ENCODE data around the gene CDK18. TPM values are rescaled to one million over a fixed set of nuclear protein-coding genes. Genes with fewer than 3 reads are reported as not detected.

CDK18 gene
- total RNA-seq, 2 donors from 2014 or later, result 32.6 to 39.2 TPM

- DNase-seq (no peak), ATAC-seq (peak; percentile 59)
- intact Hi-C loops (cut with DNase I, micrococcal nuclease), result no loop called here
These were observed 70.9 kb downstream of the CDK18 start for GRCh38 chr1:205575294-205575885.

GRCh38 chr1:205576011-205576410, 71.5 kb downstream of the CDK18 start:
- intact Hi-C loops (cut with DNase I, micrococcal nuclease), result no loop called here
- no peak for DNase-seq
- no peak for ATAC-seq

DNA sequence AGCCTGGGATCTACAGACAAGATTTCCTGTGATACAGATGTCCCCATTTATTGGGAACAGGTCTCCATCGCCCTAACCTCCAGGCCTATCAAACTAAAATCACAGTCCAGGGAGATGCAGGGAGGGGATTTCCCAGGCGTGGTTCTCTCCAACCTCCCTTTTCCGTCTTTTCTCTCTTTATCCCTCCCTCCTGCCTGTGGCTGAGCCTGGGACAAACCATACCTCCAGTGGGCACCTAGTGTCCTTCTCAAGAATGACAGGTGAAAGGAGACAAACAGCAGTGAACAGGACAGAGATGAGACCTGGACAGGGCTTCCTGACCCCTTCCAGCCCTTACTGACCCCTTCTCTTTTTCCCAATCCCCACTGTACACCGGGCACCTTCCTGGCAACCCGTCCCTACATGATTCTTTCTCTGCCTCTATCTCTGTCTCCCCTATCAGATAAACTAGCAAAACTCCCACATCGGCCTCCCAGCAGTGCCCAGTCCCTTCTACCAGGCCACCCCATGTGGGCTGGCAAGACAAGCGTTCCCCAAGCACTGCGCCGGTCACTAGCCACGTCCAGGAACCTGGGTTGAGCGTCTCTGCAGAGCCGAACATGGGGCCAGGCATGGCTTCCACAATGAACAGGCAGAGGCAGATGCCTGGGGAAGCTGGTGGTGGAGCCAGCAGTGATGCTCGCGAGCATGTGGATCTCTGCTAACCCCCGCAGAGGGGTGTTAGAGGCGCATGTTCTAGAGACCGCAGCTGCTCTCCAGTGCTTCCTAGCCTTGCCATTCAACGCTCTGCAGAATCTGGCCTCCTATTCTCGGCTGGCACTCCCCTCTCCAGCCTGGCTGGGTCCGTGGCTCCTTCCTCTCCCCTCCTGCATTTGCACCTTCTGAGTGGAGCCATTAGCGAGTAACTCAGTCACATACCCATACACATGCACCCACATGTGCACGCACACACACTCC, 72.6 kb downstream of the CDK18 start:
- no peak for DNase-seq
- intact Hi-C loops (cut with DNase I, micrococcal nuclease), result no loop called here
- peak; percentile 35 for ATAC-seq

GRCh38 chr1:205577874-205578658, 73.6 kb downstream of the CDK18 start:
- no peak for ATAC-seq
- DNase-seq, result no peak
- intact Hi-C loops (cut with DNase I, micrococcal nuclease), result no loop called here

DNA sequence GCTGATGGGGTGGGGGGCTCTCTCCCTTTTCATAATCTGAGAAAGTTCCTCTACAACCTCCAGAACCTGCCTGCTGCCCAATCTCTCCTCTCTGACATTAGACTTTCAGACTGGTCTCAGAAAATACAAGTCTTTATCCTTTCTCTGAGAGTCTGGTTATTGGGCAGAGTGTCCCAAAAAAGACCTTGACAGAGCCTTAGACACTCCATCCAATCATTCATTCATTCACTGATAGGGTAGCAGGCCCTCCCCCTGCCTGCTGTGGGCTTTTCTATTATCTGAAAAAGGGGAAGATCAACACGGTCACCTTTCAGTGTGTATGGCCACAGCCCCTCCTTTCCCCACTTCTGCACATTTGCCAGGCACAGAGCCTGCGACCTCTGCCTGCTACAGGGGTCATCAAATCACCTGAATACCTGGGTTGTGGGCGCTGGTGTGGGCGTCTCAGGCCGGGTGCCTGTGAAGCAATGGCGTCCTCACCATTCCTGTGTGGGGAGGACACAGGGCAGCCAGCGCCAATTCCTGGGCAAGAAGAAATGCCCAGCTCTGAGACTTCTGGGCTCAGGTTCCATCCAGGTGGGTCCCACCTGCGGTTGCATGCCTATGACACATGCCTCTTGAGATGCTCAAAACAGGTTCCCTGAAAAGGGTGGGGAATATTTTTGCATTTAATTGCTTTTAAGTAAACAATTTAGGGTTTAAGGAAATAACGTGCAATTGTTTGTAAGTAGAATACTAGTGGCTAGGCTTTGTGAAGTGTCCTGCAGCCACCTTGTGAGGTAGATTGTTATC, 74.5 kb downstream of the CDK18 start:
- DNase-seq, result no peak
- intact Hi-C loops (cut with DNase I, micrococcal nuclease), result no loop called here
- no peak for ATAC-seq

DNA sequence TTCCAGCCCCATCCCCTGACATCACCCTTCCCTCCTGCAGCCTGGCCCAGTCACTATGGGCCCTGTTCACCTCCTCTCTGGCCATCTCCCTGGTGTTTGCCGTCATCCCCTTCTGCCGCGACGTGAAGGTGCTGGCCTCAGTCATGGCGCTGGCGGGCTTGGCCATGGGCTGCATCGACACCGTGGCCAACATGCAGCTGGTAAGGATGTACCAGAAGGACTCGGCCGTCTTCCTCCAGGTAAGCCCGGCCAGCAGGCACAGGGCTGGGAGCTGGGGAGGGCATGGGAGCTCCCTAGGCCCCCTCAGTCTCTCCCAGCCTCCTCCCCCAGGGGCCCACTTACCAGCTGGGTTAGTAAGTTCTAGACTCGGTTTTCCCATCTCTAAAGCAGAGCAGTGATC, 75.2 kb downstream of the CDK18 start:
- DNase-seq (no peak), ATAC-seq (no peak)
- intact Hi-C loops (cut with DNase I, micrococcal nuclease), result no loop called here

DNA sequence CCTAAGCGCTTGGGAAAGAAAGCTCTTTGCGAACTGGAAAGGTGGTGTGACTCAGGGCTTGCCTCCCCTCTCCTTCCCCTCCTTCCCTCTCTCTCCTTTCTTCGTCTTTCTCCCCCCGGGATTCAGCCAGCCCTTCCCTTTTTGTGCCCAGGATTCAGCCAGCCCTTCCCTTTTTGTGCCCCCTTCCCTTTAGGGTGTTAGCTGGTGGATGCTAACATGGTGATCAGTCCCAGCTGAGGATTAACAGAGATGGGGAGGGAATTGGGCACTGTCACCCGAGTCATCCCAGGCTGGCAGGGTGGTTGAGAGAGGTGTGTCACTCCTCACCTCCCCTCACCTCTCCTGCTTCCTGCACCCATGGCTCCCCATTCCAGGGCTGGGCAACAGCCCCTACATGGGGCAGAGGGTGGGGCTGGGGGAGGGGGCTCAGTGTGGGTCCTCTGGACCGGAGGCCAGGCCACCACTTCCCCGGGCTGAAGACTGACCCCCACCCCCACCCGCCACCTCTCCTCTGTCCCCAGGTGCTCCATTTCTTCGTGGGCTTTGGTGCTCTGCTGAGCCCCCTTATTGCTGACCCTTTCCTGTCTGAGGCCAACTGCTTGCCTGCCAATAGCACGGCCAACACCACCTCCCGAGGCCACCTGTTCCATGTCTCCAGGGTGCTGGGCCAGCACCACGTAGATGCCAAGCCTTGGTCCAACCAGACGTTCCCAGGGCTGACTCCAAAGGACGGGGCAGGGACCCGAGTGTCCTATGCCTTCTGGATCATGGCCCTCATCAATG, 75.9 kb downstream of the CDK18 start:
- ATAC-seq (no peak), DNase-seq (no peak)
- intact Hi-C loops (cut with DNase I, micrococcal nuclease), result no loop called here

DNA sequence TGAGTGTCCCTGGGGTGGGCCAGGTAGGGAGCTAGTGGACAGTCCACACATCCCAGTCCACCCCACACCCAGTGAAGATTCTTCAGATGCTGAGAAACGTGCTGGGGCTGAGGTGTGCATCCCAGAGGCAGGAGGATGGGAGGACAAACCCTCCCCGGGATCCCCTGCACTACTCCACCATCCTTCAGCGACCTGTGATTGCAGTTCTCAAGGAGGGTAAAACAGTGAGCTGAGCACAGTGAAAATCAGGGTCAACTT, 76.4 kb downstream of the CDK18 start:
- DNase-seq, result no peak
- intact Hi-C loops (cut with DNase I, micrococcal nuclease), result no loop called here

DNA sequence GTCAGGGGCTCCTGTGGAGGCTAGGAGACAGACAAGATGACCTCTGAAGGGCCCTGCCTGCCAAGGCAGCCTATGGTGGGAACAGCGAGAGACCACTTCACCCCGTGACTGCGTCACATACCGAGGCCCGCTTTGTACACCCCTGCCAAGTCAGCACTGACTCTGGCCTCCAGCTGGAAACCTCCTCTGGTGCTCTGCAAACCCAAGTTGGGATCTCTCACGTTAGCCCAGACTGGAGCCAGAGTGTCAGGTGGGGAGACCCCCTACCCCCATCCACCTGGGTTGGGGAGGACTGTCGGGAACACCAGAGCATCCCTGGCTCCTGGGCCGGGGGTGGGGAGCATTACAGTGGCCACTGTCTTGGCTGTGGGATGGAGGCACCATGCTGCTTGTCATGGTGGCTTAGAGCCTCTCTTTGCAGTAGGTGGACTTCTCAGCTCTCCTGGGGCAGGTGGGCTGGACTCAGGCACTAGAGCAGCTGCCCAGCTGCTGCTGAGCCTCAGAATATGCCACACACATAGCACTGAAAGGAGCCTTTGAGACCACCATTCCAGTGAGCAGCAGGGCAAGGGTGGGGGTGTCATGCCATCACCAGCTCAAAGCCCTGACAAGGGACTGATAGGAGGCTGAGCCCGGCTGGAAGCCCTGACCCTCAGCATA, 77.0 kb downstream of the CDK18 start:
- intact Hi-C loops (cut with DNase I, micrococcal nuclease), result no loop called here
- DNase-seq, result no peak
- no peak for ATAC-seq

More for the DNA sequence above, 76.4 kb downstream of the CDK18 start:
- ATAC-seq, result no peak

- intact Hi-C loops (cut with DNase I, micrococcal nuclease), result no loop called here
- DNase-seq (no peak), ATAC-seq (peak; percentile 50)
These were observed 77.6 kb downstream of the CDK18 start for GRCh38 chr1:205582046-205582445.

Other genes with a start within 250 kb of the CDK18 start
- 10 to 100 TPM; 27.7 to 29.2 TPM for gene NUAK2, start 182.9 kb upstream of the CDK18 start, total RNA-seq
- gene KLHDC8A, start 147.7 kb upstream of the CDK18 start, total RNA-seq, result under 1 TPM; 0.40 to 0.59 TPM
- 1 to 10 TPM in 1 of 2 donors, not detected in 1; 1.1 TPM for gene LEMD1, start 82.6 kb upstream of the CDK18 start, total RNA-seq
- under 1 TPM; 0.14 to 0.34 TPM for gene BLACAT1, start 48.6 kb upstream of the CDK18 start, total RNA-seq
- 10 to 100 TPM; 37.4 to 39.5 TPM for gene ELK4, start 127.3 kb downstream of the CDK18 start, total RNA-seq
- gene SLC45A3, start 175.8 kb downstream of the CDK18 start, total RNA-seq, result 10 to 100 TPM; 19.5 to 30.8 TPM
- 10 to 100 TPM; 74.6 to 78.1 TPM for gene NUCKS1, start 245.5 kb downstream of the CDK18 start, total RNA-seq

All from left colon (tissue), 2 donors.